IMR-90 (cell line): ENCODE results near the gene GDF10. TPM values are rescaled to one million over a fixed set of nuclear protein-coding genes. Genes with fewer than 3 reads are reported as not detected.

ENCODE experiments used
- ATAC-seq: fragments of 200-7000 bp; cut with Tn5 transposase; 2 replicates; pipeline ENCODE4 v1.9.1; 2020; ENCODE audit warnings: low read depth, mild to moderate bottlenecking, moderate library complexity
- BruUV-seq: library from RNA; stranded (reverse); fragments of 400-500 nt; replicated peaks from 2 replicates; lab custom pipeline; 2021; lab: Mats Ljungman, UMichigan
- CTCF ChIA-PET: fragments of 300-600 bp; formaldehyde crosslinking; extraction: SDS; loops from one replicate; lab custom pipeline; 2021; ENCODE audit warnings: antibody characterized with exemption; lab: Yijun Ruan, JAX
- POLR2A ChIA-PET: fragments of 300-600 bp; sonication (Branson Sonifier 250); formaldehyde crosslinking; loops from one replicate; lab custom pipeline; 2022; ENCODE audit warnings: antibody characterized with exemption; ENCODE audit not compliant: unreplicated experiment; lab: Charles Lee
- DNase-seq: peaks from one replicate; pipeline ENCODE4 v3.0.0; 2013
- H2AFZ ChIP-seq: replicated peaks from 2 replicates; pipeline ENCODE3; 2013; ENCODE audit warnings: low read length, mild to moderate bottlenecking; ENCODE audit not compliant: poor library complexity
- H2AK5ac ChIP-seq: 2 replicates; pipeline ENCODE4 v1.6.1; 2013; ENCODE audit warnings: low read depth, low read length, inconsistent platforms
- H2AK9ac ChIP-seq: replicated peaks from 2 replicates; pipeline ENCODE3; 2013; ENCODE audit warnings: mild to moderate bottlenecking, low read depth, low read length, moderate library complexity; ENCODE audit not compliant: poor library complexity
- H2BK120ac ChIP-seq: 2 replicates; pipeline ENCODE4 v1.6.1; 2013; ENCODE audit warnings: low read depth, low read length, inconsistent platforms
- H2BK15ac ChIP-seq: 3 replicates; pipeline ENCODE4 v1.6.1; 2013; ENCODE audit warnings: low read depth, low read length, inconsistent platforms
- H2BK20ac ChIP-seq: 2 replicates; pipeline ENCODE4 v1.6.1; 2013; ENCODE audit warnings: low read depth, mild to moderate bottlenecking, inconsistent platforms, low read length, moderate library complexity
- H2BK5ac ChIP-seq: 2 replicates; pipeline ENCODE4 v1.6.1; 2013; ENCODE audit warnings: mild to moderate bottlenecking, low read depth, low read length, inconsistent platforms; ENCODE audit not compliant: poor library complexity, severe bottlenecking
- H3K14ac ChIP-seq: replicated peaks from 2 replicates; pipeline ENCODE4 v1.6.1; 2013; ENCODE audit warnings: low read depth, low read length, inconsistent platforms
- H3K18ac ChIP-seq: 2 replicates; pipeline ENCODE4 v1.6.1; 2013; ENCODE audit warnings: low read depth, low read length, control low read depth
- H3K23ac ChIP-seq: 2 replicates; pipeline ENCODE4 v1.6.1; 2013; ENCODE audit warnings: low read depth, low read length, inconsistent platforms
- H3K27ac ChIP-seq: 2 replicates; pipeline ENCODE4 v1.5.1; 2013; ENCODE audit warnings: mild to moderate bottlenecking, control low read depth, low read length; ENCODE audit not compliant: insufficient read depth
- H3K27me3 ChIP-seq: 2 replicates; pipeline ENCODE4 v1.6.1; 2013; ENCODE audit warnings: low read length; ENCODE audit not compliant: control insufficient read depth, insufficient read depth
- H3K36me3 ChIP-seq: 2 replicates; pipeline ENCODE4 v1.6.1; 2013; ENCODE audit warnings: low read length, mixed read lengths; ENCODE audit not compliant: control insufficient read depth, insufficient read depth
- H3K4ac ChIP-seq: 2 replicates; pipeline ENCODE4 v1.6.1; 2013; ENCODE audit warnings: low read depth, low read length, inconsistent platforms
- H3K4me1 ChIP-seq: 2 replicates; pipeline ENCODE4 v1.6.1; 2013; ENCODE audit warnings: low read length, mixed read lengths; ENCODE audit not compliant: control insufficient read depth, insufficient read depth
- H3K4me2 ChIP-seq: 2 replicates; pipeline ENCODE4 v1.6.1; 2013; ENCODE audit warnings: low read depth, mild to moderate bottlenecking, control low read depth, low read length, moderate library complexity
- H3K4me3 ChIP-seq: 2 replicates; pipeline ENCODE4 v1.5.1; 2013; ENCODE audit warnings: low read depth, mild to moderate bottlenecking, control low read depth, low read length, moderate library complexity; ENCODE audit not compliant: insufficient read depth
- H3K56ac ChIP-seq: 2 replicates; pipeline ENCODE4 v1.6.1; 2013; ENCODE audit warnings: low read length, inconsistent platforms; ENCODE audit not compliant: insufficient read depth; ENCODE audit errors: extremely low read depth
- H3K79me1 ChIP-seq, 2 experiments: 2 replicates each; pipeline ENCODE4 v1.6.1; 2013; ENCODE audit warnings: low read length in 2 of 2, inconsistent platforms in 1 of 2, low read depth in 1 of 2
- H3K9ac ChIP-seq: 2 replicates; pipeline ENCODE4 v1.6.1; 2013; ENCODE audit warnings: low read depth, low read length, control low read depth
- H3K9me1 ChIP-seq: 2 replicates; pipeline ENCODE4 v1.6.1; 2013; ENCODE audit warnings: low read length, inconsistent platforms; ENCODE audit not compliant: insufficient read depth
- H3K9me3 ChIP-seq: 2 replicates; pipeline ENCODE4 v1.6.1; 2013; ENCODE audit warnings: low read length; ENCODE audit not compliant: control insufficient read depth, insufficient read depth
- H4K20me1 ChIP-seq: 2 replicates; pipeline ENCODE4 v1.6.1; 2013; ENCODE audit warnings: low read length, inconsistent platforms; ENCODE audit not compliant: insufficient read depth
- H4K5ac ChIP-seq: 2 replicates; pipeline ENCODE4 v1.6.1; 2013; ENCODE audit warnings: mild to moderate bottlenecking, low read depth, low read length, control low read depth
- H4K8ac ChIP-seq, 2 experiments: 2 replicates each; pipeline ENCODE4 v1.6.1; 2013; ENCODE audit warnings: low read depth in 2 of 2, low read length in 2 of 2, control low read depth in 1 of 2, inconsistent platforms in 1 of 2
- H4K91ac ChIP-seq: 2 replicates; pipeline ENCODE4 v1.6.1; 2013; ENCODE audit warnings: low read depth, low read length, inconsistent platforms; ENCODE audit not compliant: insufficient read depth
- BHLHE40 ChIP-seq: fragments of 150-350 bp; IDR thresholded peaks from 2 replicates; pipeline ENCODE4 v1.6.1; 2016; ENCODE audit warnings: mild to moderate bottlenecking, low read depth, low read length
- CEBPB ChIP-seq: IDR thresholded peaks from 2 replicates; pipeline ENCODE4 v1.6.1; 2012; ENCODE audit warnings: low read depth, low read length, improper control_type of control experiment
- CHD1 ChIP-seq: IDR thresholded peaks from 2 replicates; pipeline ENCODE4 v1.6.1; 2012; ENCODE audit warnings: low read depth, low read length, improper control_type of control experiment
- ELK1 ChIP-seq: fragments of 150-350 bp; IDR thresholded peaks from 2 replicates; pipeline ENCODE4 v1.6.1; 2016; ENCODE audit warnings: low read depth, mild to moderate bottlenecking, low read length, moderate library complexity, borderline replicate concordance
- FOS ChIP-seq: fragments of 150-350 bp; IDR thresholded peaks from 2 replicates; pipeline ENCODE4 v1.6.1; 2016; ENCODE audit warnings: low read depth, low read length
- MAZ ChIP-seq: IDR thresholded peaks from 2 replicates; pipeline ENCODE4 v1.6.1; 2012; ENCODE audit warnings: low read depth, mild to moderate bottlenecking, low read length, improper control_type of control experiment, moderate library complexity, borderline replicate concordance
- MXI1 ChIP-seq: IDR thresholded peaks from 2 replicates; pipeline ENCODE4 v1.6.1; 2012; ENCODE audit warnings: low read depth, mild to moderate bottlenecking, low read length, moderate library complexity, borderline replicate concordance
- NFE2L2 ChIP-seq: fragments of 150-350 bp; IDR thresholded peaks from 2 replicates; pipeline ENCODE4 v1.6.1; 2016; ENCODE audit warnings: low read depth, mild to moderate bottlenecking, low read length
- RAD21 ChIP-seq: IDR thresholded peaks from 2 replicates; pipeline ENCODE4 v1.6.1; 2012; ENCODE audit warnings: low read length, improper control_type of control experiment
- RFX5 ChIP-seq: IDR thresholded peaks from 2 replicates; pipeline ENCODE4 v1.8.0; 2012; ENCODE audit warnings: low read depth, mild to moderate bottlenecking, low read length, moderate library complexity
- SMC3 ChIP-seq: fragments of 150-350 bp; IDR thresholded peaks from 2 replicates; pipeline ENCODE4 v1.6.1; 2016; ENCODE audit warnings: low read depth, mild to moderate bottlenecking, antibody characterized with exemption, low read length, moderate library complexity
- USF2 ChIP-seq: fragments of 150-350 bp; IDR thresholded peaks from 2 replicates; pipeline ENCODE4 v1.6.1; 2017; ENCODE audit warnings: mild to moderate bottlenecking, antibody characterized with exemption, low read length, low read depth
- WGBS, 2 experiments: methylation state at CpG; one replicate each; pipeline versions ENCODE4 v1.1.5 to v1.1.7; 2013; ENCODE audit warnings: missing lambda C conversion rate in 2 of 2; ENCODE audit not compliant: insufficient read length in 1 of 2; ENCODE audit errors: extremely low coverage in 2 of 2; 5-methylcytosine and 5-hydroxymethylcytosine counted together
- dilution Hi-C: fragments of 300-500 bp; cut with HindIII; formaldehyde crosslinking; loops from one replicate; pipeline ENCODE4 v1.14.3; 2018; ENCODE audit warnings: low sequenced_read_pairs; ENCODE audit not compliant: unreplicated experiment
- in situ Hi-C: fragments of 300-500 bp; cut with MboI; formaldehyde crosslinking; loops from 3 replicates; pipeline ENCODE4 v1.14.3; 2019; ENCODE audit warnings: low sequenced_read_pairs, inconsistent platforms, mixed read lengths
- intact Hi-C: fragments of 100-400 bp; cut with micrococcal nuclease; formaldehyde crosslinking; loops from 2 replicates; pipeline ENCODE4 v1.10.0; 2022
- polyA plus RNA-seq, 3 experiments: library from polyadenylated mRNA; depleted of rRNA; stranded (reverse); fragments of >200 nt; gene quantifications; 2 replicates each; pipeline ENCODE4 v1.2.3, GENCODE V29; 2012; ENCODE audit warnings: low replicate concordance in 1 of 3
- total RNA-seq: library from RNA; depleted of rRNA; stranded (reverse); fragments of >200 nt; gene quantifications from 2 replicates; pipeline ENCODE4 v1.2.3, GENCODE V29; 2012
- TF ChIP-seq, protein P1 (sequence below): conservative IDR thresholded peaks from 2 replicates; pipeline ENCODE4 v1.5.1; 2012; ENCODE audit warnings: mild to moderate bottlenecking, low read depth, low read length, improper control_type of control experiment

The GDF10 gene
- total and polyA plus RNA-seq, 2 of the 4 experiments (the other 2 are of a cell fraction): 0.34 TPM; not detected in 1

DNA sequence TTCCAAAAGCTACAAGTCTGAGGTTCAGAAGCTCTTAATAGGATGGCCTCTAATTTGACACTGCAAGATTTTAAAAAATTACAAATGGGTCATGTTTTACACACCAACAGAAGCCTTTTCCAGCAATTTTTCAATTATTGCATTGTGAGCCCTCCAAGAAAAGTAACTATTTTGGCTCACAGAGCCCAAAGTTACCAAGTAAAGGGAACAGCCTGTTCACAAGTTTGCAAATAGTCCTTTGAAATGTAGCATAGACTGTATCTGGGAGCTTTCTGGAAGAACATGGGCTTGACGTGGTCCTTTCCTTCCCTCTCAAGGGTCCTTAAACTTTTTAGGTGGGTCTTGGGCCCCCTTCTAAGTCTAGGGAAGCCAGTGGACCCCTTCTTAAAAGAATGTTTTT lies 1.3 kb upstream of the GDF10 start:
- H4K20me1 ChIP-seq: no peaks in the 10 kb centered on the region
- no peak overlapping the region for H2AFZ ChIP-seq
- CTCF ChIA-PET: no interaction called here
- H3K4ac ChIP-seq: no peak overlapping the region
- H2BK5ac ChIP-seq: no peak overlapping the region
- dilution Hi-C loops (no loop called here), in situ Hi-C loops (no loop called here), intact Hi-C loops (no loop called here)
- H3K18ac ChIP-seq: no peak overlapping the region
- WGBS, 2 experiments: 100% methylated on average over 1 of the region's 1 CpG; no CpG with 5 or more reads in 1 of the 2 experiments
- H3K4me1 ChIP-seq: no peaks in the 10 kb centered on the region; the same call in 1 of the 2 replicates
- H2BK20ac ChIP-seq: no peak overlapping the region
- no peak overlapping the region for H4K5ac ChIP-seq
- no peak overlapping the region for H3K56ac ChIP-seq
- H3K23ac ChIP-seq: no peak overlapping the region
- H3K4me3 ChIP-seq: no peak overlapping the region
- no peak overlapping the region for H4K91ac ChIP-seq
- H3K9me1 ChIP-seq: no peaks in the 10 kb centered on the region; the same call in 1 of the 2 replicates
- no peak for ATAC-seq
- H3K4me2 ChIP-seq: no peak overlapping the region
- H2AK9ac ChIP-seq: no peak overlapping the region
- H3K27ac ChIP-seq: no peak overlapping the region
- H4K8ac ChIP-seq: no peak overlapping the region
- H2BK15ac ChIP-seq: no peak overlapping the region
- peaks cover 89% of the 10 kb centered on the region for H3K27me3 ChIP-seq
- no TSS peak for BruUV-seq
- no peak overlapping the region for H2AK5ac ChIP-seq
- TF ChIP-seq ELK1 (no peak), USF2 (no peak), CHD1 (no peak), FOS (no peak), MAZ (no peak), RFX5 (no peak), SMC3 (no peak), RAD21 (no peak), CEBPB (no peak), BHLHE40 (no peak), MXI1 (no peak), NFE2L2 (no peak)
- TF ChIP-seq, protein P1, sequence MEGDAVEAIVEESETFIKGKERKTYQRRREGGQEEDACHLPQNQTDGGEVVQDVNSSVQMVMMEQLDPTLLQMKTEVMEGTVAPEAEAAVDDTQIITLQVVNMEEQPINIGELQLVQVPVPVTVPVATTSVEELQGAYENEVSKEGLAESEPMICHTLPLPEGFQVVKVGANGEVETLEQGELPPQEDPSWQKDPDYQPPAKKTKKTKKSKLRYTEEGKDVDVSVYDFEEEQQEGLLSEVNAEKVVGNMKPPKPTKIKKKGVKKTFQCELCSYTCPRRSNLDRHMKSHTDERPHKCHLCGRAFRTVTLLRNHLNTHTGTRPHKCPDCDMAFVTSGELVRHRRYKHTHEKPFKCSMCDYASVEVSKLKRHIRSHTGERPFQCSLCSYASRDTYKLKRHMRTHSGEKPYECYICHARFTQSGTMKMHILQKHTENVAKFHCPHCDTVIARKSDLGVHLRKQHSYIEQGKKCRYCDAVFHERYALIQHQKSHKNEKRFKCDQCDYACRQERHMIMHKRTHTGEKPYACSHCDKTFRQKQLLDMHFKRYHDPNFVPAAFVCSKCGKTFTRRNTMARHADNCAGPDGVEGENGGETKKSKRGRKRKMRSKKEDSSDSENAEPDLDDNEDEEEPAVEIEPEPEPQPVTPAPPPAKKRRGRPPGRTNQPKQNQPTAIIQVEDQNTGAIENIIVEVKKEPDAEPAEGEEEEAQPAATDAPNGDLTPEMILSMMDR: no peak
- no peak overlapping the region for H3K14ac ChIP-seq
- H3K9ac ChIP-seq: no peak overlapping the region
- no peaks in the 10 kb centered on the region; the same call in 1 of the 2 replicates for H3K9me3 ChIP-seq
- POLR2A ChIA-PET: no interaction called here
- H3K36me3 ChIP-seq: no peaks in the 10 kb centered on the region
- DNase-seq: no peak
- H3K79me1 ChIP-seq: no peaks in the 10 kb centered on the region
- H2BK120ac ChIP-seq: no peak overlapping the region
